H1 (cell line): Measurements from ENCODE around the gene SCAMP5.

Source experiments
- ASH2L ChIP-seq: fragments of 200-600, 300-600 bp; sonication (generic); IDR thresholded peaks from one replicate; pipeline ENCODE4 v1.7.1; 2017; ENCODE audit warnings: low read length
- CHD2 ChIP-seq: IDR thresholded peaks from 2 replicates; pipeline ENCODE4 v1.6.1; 2012; ENCODE audit warnings: low read length, improper control_type of control experiment
- CREB1 ChIP-seq: IDR thresholded peaks from 2 replicates; pipeline ENCODE4 v1.6.1; 2012; ENCODE audit warnings: inconsistent platforms
- EGR1 ChIP-seq: IDR thresholded peaks from 2 replicates; pipeline ENCODE4 v1.6.1; 2011; ENCODE audit warnings: low read depth, low read length, borderline replicate concordance
- EP300 ChIP-seq, 2 experiments: IDR thresholded peaks; 1 replicate in 1 of 2; 2 replicates in 1 of 2; pipeline ENCODE4 v1.6.1; 2011 to 2012; ENCODE audit warnings: low read depth in 2 of 2, low read length in 2 of 2, mild to moderate bottlenecking in 2 of 2, borderline replicate concordance in 1 of 2, inconsistent platforms in 1 of 2, moderate library complexity in 1 of 2
- EZH2 ChIP-seq: fragments of 200-600 bp; sonication (generic); IDR thresholded peaks from 2 replicates; pipeline ENCODE4 v1.7.1; 2012; ENCODE audit warnings: low read depth, mild to moderate bottlenecking, moderate library complexity, low read length, inconsistent platforms; ENCODE audit not compliant: severe bottlenecking
- MAFK ChIP-seq: IDR thresholded peaks from 2 replicates; pipeline ENCODE4 v1.6.1; 2012; ENCODE audit warnings: low read depth, mild to moderate bottlenecking, improper control_type of control experiment, low read length
- POLR2A ChIP-seq, 2 experiments: IDR thresholded peaks; 1 replicate in 1 of 2; 2 replicates in 1 of 2; pipeline ENCODE4 v1.6.1; 2011; ENCODE audit warnings: low read depth in 2 of 2, low read length in 2 of 2, mild to moderate bottlenecking in 2 of 2; ENCODE audit errors: control extremely low read depth in 1 of 2
- RAD21 ChIP-seq, 2 experiments: IDR thresholded peaks in 1 of 2; conservative IDR thresholded peaks in 1 of 2; 2 replicates each; pipeline ENCODE4 v1.6.1; 2011; ENCODE audit warnings: low read depth in 2 of 2, low read length in 2 of 2, improper control_type of control experiment in 1 of 2, inconsistent platforms in 1 of 2, mild to moderate bottlenecking in 1 of 2, moderate library complexity in 1 of 2
- RBBP5 ChIP-seq: IDR thresholded peaks from 2 replicates; pipeline ENCODE4 v1.7.1; 2012; ENCODE audit warnings: low read depth, mild to moderate bottlenecking, inconsistent platforms, low read length, moderate library complexity, borderline replicate concordance
- SRF ChIP-seq: IDR thresholded peaks from 2 replicates; pipeline ENCODE4 v1.6.1; 2011; ENCODE audit warnings: mild to moderate bottlenecking, low read depth, low read length, moderate library complexity
- TF ChIP-seq, protein P1 (sequence below), 3 experiments: IDR thresholded peaks; 1 replicate in 2 of 3; 2 replicates in 1 of 3; pipeline versions ENCODE4 v1.5.1 to v1.6.1; 2011; ENCODE audit warnings: low read length in 3 of 3, mild to moderate bottlenecking in 3 of 3, inconsistent platforms in 2 of 3, low read depth in 1 of 3, moderate library complexity in 1 of 3; ENCODE audit not compliant: insufficient read depth in 1 of 3; ENCODE audit errors: control extremely low read depth in 1 of 3

DNA sequence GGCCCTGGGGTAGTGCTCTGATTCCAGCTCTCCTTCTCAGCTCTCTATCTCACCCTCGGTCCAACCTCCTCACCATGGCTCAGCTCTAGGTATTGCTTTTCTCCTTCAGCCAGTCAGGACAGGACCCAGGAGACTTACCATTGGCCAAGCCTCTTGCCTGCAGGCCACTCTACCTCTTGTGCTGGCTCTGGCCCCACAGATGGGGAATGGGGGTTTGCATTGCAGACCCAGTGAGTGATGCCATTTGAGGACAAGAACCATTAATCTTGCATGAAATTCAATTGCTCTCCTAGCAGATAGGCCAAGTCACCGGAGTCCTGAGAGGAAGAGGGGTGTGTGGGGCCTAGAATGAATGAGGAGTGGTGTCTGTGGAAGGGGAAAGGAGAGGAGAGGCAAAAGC is 32.7 kb upstream of the SCAMP5 start:
- no peak for TF ChIP-seq RAD21 (IDR thresholded peaks at IDR 0.05 in 1 of 2, conservative IDR thresholded peaks at IDR 0.05 in 1 of 2; ENCODE audit: low read depth in 2 of 2, low read length in 2 of 2)
- no peak for TF ChIP-seq CREB1
- TF ChIP-seq, protein P1, sequence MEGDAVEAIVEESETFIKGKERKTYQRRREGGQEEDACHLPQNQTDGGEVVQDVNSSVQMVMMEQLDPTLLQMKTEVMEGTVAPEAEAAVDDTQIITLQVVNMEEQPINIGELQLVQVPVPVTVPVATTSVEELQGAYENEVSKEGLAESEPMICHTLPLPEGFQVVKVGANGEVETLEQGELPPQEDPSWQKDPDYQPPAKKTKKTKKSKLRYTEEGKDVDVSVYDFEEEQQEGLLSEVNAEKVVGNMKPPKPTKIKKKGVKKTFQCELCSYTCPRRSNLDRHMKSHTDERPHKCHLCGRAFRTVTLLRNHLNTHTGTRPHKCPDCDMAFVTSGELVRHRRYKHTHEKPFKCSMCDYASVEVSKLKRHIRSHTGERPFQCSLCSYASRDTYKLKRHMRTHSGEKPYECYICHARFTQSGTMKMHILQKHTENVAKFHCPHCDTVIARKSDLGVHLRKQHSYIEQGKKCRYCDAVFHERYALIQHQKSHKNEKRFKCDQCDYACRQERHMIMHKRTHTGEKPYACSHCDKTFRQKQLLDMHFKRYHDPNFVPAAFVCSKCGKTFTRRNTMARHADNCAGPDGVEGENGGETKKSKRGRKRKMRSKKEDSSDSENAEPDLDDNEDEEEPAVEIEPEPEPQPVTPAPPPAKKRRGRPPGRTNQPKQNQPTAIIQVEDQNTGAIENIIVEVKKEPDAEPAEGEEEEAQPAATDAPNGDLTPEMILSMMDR (IDR thresholded peaks at IDR 0.05; ENCODE audit: control extremely low read depth in 1 of 3, insufficient read depth in 1 of 3, low read depth in 1 of 3, low read length in 3 of 3) = no peak
- TF ChIP-seq EP300 (IDR thresholded peaks at IDR 0.05; ENCODE audit: borderline replicate concordance in 1 of 2, low read depth in 2 of 2, low read length in 2 of 2) = no peak
- TF ChIP-seq POLR2A (IDR thresholded peaks at IDR 0.05; ENCODE audit: control extremely low read depth in 1 of 2, low read depth in 2 of 2, low read length in 2 of 2) = no peak
- no peak for TF ChIP-seq RBBP5
- TF ChIP-seq ASH2L = no peak
- no peak for TF ChIP-seq SRF
- TF ChIP-seq CHD2 = no peak
- TF ChIP-seq EGR1 = no peak
- TF ChIP-seq EZH2 = no peak
- TF ChIP-seq MAFK = no peak
